ENCODE measurements around the gene PON3. TPM values are rescaled to one million over a fixed set of nuclear protein-coding genes. Genes with fewer than 3 reads are reported as not detected.

The PON3 gene
- total and polyA plus RNA-seq, 12 donors: 0.23 to 2.7 (median 0.64) TPM; not detected in 1

DNA sequence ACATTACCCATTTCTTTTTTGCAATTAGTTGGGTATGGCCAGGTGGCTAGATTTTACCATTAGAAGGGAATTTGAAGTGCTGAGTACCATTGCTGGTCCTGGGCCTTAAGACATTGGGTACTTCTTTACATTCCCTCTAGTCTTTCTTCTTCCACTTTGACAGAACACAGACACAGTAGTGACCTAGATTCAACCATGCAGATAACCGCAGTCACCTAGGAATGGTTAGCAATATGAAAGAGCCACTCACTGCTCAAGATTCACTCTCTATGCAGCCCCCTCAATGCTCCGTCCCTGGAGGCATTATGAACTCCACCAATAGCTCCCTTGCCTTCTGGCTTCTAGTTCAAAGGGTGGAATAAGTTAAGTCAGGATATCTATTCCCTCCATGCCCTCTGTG lies 55.7 kb downstream of the PON3 start:
- 83 to 90% methylated on average over 2 of the region's 2 CpGs for WGBS, 2 donors

DNA sequence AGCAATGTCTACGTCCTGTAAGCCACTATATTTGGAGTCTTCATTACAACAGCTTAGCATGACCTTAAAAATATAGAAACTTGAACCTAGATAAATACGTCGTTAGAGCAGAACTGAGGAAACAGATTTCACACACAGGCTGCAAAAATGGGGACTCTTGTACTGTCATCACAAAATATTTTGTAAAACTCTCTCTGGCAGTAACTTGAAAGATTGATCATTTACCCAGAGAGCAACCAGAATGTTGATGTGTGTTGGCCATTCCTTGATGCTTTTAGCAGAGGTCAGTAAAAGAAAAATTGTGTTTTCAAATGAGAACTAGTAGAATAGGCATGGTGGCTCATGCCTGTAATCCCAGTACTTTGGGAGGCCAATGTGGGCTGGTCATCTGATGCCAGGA lies 57.3 kb downstream of the PON3 start:
- intact Hi-C loops (cut with DNase I): no loop called here
- DNase-seq (no peak), ATAC-seq (no peak)
- 72 to 77% methylated on average over 3 of the region's 3 CpGs for WGBS, 2 donors
- no peak overlapping the region for H3K4me3 ChIP-seq
- TF ChIP-seq, protein P1, sequence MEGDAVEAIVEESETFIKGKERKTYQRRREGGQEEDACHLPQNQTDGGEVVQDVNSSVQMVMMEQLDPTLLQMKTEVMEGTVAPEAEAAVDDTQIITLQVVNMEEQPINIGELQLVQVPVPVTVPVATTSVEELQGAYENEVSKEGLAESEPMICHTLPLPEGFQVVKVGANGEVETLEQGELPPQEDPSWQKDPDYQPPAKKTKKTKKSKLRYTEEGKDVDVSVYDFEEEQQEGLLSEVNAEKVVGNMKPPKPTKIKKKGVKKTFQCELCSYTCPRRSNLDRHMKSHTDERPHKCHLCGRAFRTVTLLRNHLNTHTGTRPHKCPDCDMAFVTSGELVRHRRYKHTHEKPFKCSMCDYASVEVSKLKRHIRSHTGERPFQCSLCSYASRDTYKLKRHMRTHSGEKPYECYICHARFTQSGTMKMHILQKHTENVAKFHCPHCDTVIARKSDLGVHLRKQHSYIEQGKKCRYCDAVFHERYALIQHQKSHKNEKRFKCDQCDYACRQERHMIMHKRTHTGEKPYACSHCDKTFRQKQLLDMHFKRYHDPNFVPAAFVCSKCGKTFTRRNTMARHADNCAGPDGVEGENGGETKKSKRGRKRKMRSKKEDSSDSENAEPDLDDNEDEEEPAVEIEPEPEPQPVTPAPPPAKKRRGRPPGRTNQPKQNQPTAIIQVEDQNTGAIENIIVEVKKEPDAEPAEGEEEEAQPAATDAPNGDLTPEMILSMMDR (IDR thresholded peaks at IDR 0.05): no peak
- no peaks in the 10 kb centered on the region for H3K36me3 ChIP-seq
- peaks cover 0 to 4% (median 0%) of the 10 kb centered on the region in 11 donors for H3K9me3 ChIP-seq
- H3K4me1 ChIP-seq: no peaks in the 10 kb centered on the region
- no peaks in the 10 kb centered on the region for H3K27me3 ChIP-seq
- H3K27ac ChIP-seq: no peak overlapping the region

More for the DNA sequence above, 55.7 kb downstream of the PON3 start:
- intact Hi-C loops (cut with DNase I): loop anchor here in 1 of 10 donors (10.0 kb wide), 1 partner anchor 124 kb away; no protein-coding TSS in a partner anchor
- Histone ChIP-seq H3K27ac (no peak overlapping the region), H3K27me3 (no peaks in the 10 kb centered on the region), H3K9me3 (no peaks in the 10 kb centered on the region), H3K4me1 (no peaks in the 10 kb centered on the region), H3K36me3 (no peaks in the 10 kb centered on the region), H3K4me3 (no peak overlapping the region)
- DNase-seq: no peak
- TF ChIP-seq, protein P1 (IDR thresholded peaks at IDR 0.05): no peak
- no peak for ATAC-seq

DNA sequence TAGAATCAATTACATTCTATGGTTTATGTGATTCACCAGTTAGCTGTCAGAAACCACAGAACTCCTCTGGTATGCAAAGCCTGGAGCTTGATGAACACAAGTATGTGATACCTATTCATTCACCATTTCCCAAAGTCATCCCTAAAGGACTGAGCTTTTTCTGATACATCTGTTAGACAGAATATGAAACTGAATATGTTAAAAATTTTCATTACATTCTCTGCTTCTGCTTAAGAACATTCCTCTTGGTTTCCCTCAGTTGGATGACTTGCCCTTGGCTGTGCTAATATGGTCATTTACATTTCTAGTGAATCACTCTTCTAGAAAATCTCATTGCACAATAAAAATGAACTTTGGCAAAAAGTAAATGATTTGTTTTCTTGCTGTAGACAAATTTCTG lies 61.1 kb downstream of the PON3 start:
- Histone ChIP-seq H3K4me1 (peaks cover 0 to 8% (median 0%) of the 10 kb centered on the region in 9 donors), H3K27me3 (no peaks in the 10 kb centered on the region), H3K4me3 (no peak overlapping the region), H3K9me3 (peaks cover 0 to 4% (median 0%) of the 10 kb centered on the region in 11 donors), H3K36me3 (no peaks in the 10 kb centered on the region), H3K27ac (no peak overlapping the region)
- intact Hi-C loops (cut with DNase I): no loop called here
- TF ChIP-seq, protein P1 (IDR thresholded peaks at IDR 0.05): no peak
- DNase-seq (no peak), ATAC-seq (no peak)

DNA sequence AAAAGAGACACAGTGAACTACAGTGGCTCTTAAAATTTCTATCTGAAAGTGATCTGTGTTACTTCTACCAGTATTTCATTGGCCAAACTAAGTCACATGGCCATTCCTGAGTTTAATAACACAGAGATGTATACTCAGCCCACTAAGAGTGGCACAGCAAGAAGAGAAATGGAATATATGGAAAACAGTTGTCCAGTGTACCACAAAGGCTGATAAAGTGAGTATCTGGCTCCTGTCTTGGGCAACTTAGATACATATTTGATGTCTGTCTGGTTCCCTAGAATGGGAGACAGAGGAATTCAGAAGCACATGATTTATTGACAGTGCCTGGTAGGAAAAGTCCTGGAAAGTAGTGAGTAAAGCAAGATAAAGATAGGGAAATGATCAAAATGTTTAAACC lies 61.7 kb downstream of the PON3 start:
- Histone ChIP-seq H3K27me3 (no peaks in the 10 kb centered on the region), H3K9me3 (peaks cover 0 to 4% (median 0%) of the 10 kb centered on the region in 11 donors), H3K4me3 (no peak overlapping the region), H3K36me3 (no peaks in the 10 kb centered on the region), H3K27ac (no peak overlapping the region), H3K4me1 (peaks cover 0 to 9% (median 0%) of the 10 kb centered on the region in 9 donors)
- intact Hi-C loops (cut with DNase I): no loop called here
- DNase-seq: no peak
- TF ChIP-seq, protein P1 (IDR thresholded peaks at IDR 0.05): no peak
- ATAC-seq: no peak
